HT1080 (cell line): ENCODE measurements around the gene PPP2R5C. TPM values are rescaled to one million over a fixed set of nuclear protein-coding genes. Genes with fewer than 3 reads are reported as not detected.

Source experiments
- DNase-seq: peaks from one replicate; pipeline ENCODE4 v3.0.0-alpha.2; 2015; ENCODE audit warnings: low read depth
- total RNA-seq: library from RNA; depleted of rRNA; stranded (reverse); fragments of >200 nt; shearing (Covaris generic); gene quantifications from 2 replicates; pipeline ENCODE4 v1.2.3, GENCODE V29; 2014

Gene PPP2R5C
- total RNA-seq, 1 experiment from 2014 or later, result 93.2 TPM

DNA sequence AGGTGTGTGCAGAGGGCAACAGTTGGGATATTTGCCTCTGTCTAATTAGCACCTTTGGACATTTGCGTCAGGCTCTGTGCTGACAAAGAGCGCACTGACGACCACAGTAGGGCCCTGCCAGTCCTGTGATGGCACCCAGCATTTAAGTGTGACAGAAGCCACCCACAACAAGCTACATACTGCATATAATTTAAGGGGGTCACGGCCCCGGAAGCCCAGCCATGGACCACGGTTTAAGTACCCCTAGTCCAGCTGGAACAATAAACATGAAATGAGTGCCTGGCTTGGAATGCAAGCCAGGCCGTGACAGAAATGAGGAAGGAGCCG, 186.0 kb downstream of the PPP2R5C start:
- DNase-seq, result no peak

DNA sequence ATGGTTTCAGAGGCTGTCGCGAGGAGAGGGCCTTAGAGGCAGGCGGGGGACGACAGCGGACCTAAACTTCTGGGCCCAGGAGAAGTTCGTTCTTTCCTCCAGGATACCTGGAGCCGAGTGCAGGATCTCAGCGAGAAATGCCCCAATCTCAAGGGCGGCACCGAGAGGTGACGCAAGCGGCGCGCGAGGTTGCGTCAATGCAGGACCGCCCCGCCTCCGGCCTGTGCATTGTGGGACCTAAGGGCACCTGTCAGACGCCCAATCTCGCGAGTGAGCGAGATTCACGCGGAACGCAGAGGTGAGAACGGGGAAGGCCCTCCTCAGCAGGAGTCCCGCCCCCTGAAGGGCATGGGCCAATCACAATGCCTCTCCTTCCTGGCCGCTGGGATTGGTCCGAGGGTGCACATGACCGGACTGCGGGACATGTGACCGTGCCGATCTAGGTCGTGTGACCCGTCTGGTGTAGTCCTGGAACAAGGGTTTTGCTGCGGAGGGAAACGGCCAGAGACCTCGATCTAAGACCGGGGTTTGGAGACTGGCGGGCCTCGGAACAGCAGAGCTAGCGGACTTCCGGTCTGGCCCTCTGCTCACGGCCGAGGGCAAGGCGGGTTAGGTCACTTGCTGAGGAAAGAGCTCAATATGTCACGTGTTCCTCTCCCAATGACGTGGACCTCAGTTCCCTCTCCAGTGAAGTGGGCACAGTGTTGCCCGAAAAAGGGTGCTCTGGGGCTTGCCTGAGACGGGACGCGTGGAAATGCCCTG, 186.6 kb downstream of the PPP2R5C start:
- peak; percentile 100 for DNase-seq

DNA sequence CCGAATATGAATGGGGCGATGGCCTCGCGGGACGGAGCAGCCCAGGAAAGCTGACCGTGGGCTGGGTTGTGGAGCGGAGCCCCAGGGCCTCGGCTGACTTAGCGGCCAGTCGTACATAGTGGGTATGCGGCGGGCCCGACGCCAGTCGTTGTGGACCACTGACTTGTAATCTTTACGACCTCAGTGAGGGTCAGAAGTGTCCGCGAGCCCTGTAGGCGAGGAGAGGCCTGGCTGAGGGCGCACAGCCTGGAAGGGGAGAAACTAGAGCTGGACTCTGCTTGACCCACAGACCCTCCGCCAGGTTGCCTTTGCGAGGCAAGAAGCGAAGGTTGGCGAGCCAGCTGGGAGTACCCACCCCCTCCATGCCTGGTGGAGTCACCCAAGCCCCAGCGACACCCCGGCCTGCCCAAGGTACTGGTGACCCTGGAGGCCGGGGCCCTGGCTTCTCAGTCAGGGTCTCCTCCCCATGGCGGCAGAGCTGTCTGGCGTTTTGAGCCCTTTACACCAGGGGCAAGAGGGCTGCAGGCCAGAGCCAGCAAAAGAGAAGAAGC, 187.2 kb downstream of the PPP2R5C start:
- DNase-seq, result no peak

DNA sequence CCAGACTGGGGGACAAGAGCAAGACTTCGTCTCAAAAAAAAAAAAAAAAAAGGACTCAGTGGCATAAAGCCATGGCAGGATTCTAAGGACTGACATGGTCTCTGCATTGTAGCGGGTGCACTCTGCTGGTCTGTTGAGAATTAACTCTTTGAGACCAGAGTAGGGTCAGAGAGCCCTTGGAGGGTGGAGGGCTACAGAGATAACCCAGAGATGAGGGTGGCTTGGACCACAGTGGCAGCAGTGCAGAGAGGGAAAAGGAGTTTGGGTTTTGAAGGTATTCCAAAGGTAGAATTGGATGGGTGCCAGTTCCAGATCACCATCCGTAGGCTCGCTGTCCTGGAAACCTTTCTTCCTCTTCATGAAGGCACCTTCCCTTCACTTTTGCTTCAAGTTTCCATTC, 188.6 kb downstream of the PPP2R5C start:
- DNase-seq, result no peak

DNA sequence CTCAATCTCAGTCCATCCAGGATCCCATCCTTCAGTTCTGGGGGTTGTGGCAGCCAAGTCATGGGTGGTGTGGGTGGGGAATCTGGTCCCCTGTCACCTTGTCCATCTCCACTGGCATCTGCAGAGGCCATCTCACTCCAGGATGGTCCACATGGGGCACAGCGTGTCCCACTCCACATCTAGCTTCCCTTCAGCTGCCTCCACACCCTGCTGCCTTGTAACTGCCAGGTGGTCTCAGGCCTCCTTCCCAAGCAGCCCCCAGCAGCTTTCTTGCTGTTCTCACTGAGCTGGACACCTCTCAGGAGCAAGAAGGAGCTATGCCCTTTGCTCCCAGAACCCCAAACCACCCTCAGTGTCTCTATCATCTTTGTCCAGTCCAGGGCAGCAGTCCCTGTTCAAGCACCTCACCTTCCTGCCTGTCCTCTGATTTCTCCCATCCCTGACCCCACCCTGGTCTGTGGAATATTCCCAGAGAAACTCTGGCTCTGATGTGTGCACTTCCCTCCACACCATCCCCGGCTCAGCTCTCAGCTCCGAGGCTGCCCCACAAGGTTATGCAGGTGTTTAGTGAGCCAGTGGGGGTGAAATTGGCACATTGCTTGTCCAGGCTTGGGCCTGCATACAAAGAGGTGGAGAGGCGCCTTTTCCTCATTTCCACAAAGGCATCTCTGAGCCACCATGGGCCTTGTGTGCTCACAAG, 189.2 kb downstream of the PPP2R5C start:
- no peak for DNase-seq

DNA sequence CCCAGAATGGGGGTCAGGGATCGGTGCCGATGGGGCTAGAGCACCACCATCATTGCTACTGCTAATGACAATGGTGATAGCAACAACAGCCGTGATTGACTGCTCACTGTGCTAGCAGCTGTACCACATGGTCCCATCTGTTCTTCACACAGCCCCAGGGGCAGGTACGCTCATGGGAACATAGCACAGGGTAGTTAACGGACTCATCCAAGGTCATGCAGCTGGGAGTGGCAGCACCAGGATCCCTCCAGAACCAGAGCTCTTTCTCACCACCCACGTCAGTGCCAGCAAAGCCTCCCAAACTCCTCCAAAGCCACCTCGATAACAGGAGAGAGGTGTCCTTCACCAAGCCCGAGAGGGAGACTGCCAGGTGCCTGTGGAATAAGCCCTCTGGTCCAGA, 191.6 kb downstream of the PPP2R5C start:
- no peak for DNase-seq

DNA sequence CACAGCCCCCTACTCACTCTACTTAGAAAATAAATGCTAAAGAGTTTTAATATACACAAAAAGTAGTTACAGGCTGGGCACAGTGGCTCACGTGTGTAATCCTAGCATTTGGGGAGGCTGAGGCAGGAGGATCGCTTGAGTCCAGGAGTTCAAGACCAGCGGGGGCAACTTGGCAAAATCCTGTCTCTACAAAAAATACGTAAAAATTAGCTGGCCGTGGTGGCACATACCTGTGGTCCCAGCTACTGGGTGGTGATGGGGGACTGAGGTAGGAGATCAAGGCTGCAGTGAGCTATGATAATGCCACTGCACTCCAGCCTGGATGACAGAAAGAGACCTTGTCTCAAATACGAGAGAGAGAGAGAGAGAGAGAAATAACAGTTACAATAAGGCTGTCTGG, 193.0 kb downstream of the PPP2R5C start:
- DNase-seq, result no peak

DNA sequence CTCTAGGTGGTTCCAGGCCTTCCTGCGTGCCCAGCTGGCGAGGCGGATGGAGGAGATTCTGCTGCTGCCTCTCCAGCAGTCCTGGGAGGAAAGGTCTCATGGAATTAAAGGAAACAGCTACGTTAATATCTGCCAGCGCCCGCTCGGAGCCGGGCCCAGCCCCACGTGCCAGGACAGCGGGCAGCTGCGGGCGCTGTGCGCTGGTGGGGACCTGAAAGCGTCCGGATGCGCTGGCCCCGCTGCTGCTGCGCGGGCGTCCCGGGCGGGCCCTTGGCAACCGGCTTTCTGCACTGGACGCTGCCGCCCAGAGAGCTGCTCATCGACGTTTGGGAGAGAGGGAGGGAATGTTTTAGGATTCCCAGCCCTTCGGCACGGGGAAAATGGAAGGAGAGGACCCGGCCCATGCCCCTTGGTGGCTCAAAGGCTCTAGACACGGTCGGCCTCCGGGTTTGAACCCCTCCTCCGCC, 194.2 kb downstream of the PPP2R5C start:
- DNase-seq, result no peak

DNA sequence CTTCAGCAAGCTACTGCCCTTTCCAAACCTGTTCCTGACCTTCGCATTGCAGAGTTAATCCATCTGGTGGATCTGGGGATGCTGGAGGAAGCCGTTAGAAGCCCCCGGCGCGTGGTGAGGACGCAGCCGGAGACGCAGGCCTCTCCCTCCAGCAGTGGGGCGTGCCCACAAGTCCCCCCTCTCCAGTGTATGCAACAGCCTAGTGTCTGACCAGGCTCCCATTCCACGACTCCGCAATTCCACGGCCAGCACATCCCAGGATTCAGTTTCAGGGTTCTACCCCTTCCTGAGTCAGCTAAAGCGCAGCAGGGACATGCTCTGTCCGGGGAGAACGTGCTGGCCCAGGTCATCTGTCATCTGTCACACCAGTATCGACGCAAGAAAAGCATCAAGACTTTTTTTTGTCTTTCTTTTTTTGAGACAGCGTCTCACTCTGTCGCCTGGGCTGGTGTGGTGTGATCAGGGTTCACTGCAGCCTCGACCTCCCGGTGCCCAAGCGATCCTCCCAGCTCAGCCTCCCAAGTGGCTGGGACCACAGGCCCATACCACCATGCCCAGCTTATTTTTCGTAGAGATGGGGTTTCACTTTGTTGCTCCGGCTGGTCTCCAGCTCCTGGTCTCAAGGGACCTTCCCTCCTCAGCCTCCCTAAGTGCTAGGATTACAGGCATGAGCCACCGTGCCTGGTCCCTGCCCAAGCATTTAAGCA, 194.8 kb downstream of the PPP2R5C start:
- no peak for DNase-seq

DNA sequence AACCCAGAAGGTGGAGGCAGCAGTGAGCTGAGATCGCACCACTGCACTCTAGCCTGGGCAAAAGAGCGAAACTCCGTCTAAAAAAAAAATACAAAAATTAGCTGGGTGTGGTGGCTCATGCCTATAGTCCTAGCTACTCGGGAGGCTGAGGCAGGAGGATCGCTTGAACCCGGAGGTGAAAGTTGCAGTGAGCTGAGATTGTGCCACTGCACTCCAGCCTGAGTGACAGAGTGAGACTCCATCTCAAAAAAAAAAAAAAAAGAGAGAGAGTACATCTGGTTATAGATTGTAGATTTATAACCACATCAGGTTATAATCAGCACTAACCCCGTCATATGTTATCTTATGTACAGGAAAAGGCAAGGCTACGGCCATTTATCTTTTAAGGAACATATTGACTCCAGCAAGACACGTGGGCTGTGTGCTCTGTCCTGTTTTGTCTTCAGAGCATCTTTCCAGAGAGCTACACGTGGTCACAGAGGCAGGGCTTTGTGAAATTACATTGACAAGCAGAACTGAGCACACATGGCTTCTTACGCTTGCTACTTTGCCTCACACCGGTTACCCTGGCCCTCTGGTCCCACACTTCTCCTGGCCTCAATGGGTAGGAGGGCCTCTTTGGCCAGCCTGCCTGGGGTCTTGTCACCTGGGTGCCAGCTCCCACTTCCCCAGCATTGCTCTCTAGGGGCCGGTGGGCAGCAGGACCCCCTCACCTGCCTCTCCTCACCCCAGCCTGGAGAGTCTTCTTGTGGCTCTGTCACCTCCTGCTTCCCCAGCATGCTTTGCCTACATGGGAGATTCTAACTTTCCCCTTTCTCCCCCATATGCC, 196.1 kb downstream of the PPP2R5C start:
- DNase-seq, result no peak

DNA sequence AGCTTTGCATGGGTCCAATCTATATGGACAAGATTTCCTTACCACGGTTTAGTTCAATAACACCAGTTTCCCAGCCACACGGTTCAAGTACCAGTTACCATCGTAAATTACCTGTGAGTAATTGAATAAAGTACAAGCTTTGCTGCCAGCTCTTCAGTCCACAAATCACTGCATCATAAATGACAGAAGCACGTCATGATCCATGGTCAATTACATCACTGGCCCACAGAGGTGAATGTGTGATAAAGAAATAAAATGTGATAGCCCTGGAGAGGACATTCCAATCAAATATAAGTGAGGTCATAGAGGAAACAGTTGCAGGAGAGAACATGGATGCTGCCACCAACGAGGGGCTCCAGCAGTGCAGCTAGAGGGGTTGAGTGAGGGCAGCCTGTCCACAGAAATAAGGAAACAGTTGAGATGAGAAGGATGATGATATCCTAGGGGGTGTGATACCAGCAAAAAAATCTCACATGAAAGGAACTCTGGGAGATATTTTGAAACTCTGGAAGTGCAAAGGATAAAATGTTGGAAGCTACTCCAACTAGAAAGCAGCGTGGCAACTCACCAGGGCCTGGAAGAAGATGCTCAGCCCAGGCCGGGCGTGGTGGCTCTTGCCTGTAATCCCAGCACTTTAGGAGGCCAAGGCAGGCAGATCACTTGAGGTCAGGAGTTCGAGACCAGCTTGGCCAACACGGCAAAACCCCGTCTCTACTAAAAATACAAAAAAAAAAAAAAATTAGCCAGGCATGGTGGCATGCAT, 197.1 kb downstream of the PPP2R5C start:
- no peak for DNase-seq

DNA sequence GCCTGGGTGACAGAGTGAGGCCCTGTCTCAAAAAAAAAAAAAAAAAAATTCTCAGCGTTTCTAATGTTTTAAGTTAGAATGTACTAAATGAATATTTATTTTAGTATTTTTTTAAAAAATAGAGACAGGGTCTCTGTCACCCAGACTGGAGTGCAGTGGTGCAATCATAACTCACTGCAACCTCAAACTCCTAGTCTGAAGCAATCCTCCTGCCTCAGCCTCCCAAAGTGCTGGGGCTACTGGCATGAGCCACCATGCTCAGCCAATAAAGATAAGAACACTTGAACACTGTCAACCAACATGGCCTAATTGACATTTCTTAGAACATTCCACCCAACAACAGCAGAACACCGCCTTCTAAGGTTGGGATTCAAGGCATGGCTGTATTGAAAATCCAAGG, 197.8 kb downstream of the PPP2R5C start:
- DNase-seq, result peak; percentile 14

DNA sequence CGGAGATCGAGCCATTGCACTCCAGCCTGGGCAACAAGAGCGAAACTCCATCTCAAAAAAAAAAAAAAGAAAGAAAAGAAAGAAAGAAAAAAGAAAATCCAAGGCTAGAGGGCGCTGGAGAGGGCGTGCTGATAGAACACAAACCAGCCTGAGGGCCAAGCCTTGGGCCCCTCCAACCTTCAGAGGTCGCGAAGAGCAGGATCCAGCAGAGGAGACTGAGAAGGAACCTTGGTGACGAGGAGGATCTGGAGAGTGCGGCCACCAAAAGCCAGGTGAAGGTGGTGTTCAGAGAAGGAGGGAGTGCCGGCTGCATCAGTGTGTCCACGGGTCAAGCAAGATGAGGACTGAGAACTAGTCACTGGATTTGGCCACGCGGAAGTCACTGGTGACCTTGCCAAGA, 198.7 kb downstream of the PPP2R5C start:
- peak; percentile 49 for DNase-seq

DNA sequence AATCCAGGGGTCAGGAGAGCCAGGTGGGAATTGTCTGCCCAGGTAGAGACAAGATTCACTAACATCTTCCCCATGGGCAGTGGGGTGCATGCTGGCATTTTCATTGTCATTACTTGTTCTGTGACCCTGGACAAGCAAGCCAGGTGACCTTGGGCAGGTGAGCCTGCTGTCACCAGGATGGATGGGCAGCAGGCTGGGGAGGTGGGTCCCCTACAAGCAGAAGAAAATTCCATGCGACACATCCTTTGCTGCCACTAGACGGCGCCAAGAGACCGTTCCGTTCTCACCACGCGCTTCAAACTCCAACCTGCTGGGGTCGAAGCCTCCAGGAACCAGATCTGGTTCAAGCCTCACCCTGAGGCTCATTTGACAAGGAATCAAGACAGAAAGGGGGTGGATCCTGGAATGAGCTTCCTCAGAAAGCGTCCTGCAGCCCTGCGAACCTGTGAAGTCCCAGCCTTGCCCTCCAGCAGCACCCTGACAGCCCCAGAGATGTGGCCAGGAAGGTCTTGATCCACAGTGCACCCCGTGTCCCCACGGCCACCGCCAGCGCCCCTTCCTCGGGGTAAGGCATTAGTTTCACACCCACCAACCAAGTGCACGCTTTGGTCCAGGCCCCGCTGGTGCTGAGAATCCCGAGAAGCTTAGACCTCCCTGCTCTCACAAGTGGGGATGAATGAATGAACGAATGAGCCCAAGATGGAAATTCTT, 199.7 kb downstream of the PPP2R5C start:
- peak; percentile 79 for DNase-seq

DNA sequence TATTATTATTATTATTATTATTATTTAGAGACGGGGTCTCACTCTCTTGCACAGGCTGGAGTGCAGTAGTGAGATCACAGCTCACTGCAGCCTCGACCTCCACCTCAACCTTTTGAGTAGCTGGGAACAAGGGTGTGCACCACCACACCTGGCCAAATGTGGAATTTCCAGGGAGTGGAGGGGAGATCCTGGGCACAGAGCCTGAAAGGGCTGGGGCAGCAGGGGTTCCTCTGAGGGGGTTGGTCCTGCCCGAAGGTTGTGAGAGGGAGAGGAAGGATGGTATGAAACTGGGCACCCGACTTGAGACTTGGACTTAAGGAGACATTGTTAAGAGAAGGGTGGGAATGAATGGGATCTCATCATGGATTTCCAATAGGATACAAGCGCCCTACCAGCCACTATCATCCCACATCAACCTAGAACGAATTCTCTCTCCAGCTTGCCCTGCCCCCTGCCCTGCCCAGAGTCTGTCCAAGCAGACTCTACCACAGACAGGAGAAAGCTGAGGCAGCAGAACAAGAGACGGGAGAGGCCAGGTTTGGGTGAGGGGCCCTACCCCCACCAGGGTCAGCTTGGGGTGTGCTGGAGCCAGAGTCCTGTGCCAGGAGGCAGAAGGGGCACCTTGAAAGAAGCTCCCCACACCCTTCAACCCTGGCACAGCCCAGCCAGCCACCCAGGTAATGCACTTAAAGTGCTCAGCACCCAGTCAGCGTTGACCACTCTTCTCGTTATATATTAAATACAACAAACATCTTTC, 200.4 kb downstream of the PPP2R5C start:
- DNase-seq, result no peak

DNA sequence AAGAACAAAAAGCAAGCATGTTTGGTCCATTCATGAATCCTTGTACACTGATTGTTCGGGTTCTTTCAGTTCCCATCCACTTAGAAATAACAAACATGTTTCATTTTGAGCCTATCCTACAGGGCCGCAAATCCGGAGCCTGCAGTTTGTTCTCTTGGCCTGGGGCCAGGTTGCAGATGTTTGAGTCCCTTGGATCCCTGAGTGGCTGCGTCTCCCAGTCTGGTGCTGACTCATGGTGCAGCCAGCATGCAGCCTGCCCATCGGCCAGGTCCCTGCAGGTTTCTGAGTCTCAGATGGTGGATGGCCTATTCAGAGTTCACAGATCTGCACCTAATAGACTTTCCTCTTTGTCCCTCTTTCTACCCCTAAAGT, 201.0 kb downstream of the PPP2R5C start:
- peak; percentile 83 for DNase-seq

DNA sequence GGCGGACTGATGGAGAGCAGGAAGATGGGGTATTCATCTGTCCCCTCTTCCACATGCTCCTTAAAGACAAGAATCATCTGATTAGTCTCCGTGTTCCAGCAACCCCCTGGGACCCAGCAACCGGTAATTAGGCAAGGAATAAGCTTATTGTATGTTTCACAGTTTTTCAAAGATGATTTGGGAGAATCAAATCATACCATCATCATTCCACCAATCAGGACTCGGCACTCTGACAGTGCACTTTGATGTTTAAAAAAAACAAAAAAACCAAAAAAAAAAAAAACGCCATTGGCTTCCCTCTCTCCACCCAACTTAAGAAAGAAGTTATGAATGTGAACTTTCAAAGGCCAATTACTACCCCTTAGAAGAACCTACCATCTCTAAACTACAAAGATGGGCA, 201.5 kb downstream of the PPP2R5C start:
- no peak for DNase-seq

DNA sequence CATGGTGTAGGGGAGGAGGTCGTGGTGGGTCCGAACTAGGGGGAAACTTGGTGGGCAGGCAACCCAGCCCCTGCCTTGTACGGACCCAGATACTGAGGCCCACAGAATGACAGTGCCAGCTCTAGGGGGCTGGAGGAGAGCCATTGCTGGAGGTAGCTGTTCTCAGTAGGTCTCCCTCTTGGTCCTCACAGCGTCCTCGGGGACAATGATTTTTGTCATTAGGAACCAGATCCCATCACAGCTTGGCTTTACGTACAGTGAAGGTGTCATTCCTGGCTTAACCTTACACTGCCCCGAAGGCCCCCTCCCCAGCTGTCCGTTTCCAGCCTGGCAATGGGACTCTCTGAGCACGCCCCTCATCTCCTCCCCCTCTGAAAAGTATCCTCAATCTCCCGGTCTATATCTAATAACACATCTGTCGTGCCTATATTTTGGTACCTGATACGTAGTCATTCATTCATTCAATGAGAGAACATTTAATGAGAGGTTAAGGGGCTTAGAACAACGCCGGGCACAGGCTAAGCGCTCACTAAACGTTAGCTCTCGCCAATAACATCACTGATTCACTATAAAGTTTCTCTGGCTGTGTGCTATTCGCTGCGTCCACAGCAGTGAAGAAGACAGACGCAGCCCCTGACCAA, 202.3 kb downstream of the PPP2R5C start:
- no peak for DNase-seq
